PC-3 (cell line): Measurements from ENCODE around the gene NRCAM. TPM values are rescaled to one million over a fixed set of nuclear protein-coding genes. Genes with fewer than 3 reads are reported as not detected.

Source experiments
- ATAC-seq: fragments of 200-7000 bp; cut with Tn5 transposase; 2 replicates; pipeline ENCODE4 v1.9.1; 2020; ENCODE audit warnings: mild to moderate bottlenecking, moderate library complexity
- BruUV-seq: library from RNA; stranded (reverse); fragments of 400-500 nt; replicated peaks from 2 replicates; lab custom pipeline; 2021; lab: Mats Ljungman, UMichigan
- CTCF ChIA-PET: fragments of 300-600 bp; sonication (Branson Sonifier 250); formaldehyde crosslinking; loops from one replicate; lab custom pipeline; 2022; ENCODE audit warnings: antibody characterized with exemption; lab: Charles Lee
- POLR2A ChIA-PET: fragments of 300-600 bp; sonication (Branson Sonifier 250); formaldehyde crosslinking; loops from one replicate; lab custom pipeline; 2022; ENCODE audit warnings: antibody characterized with exemption; ENCODE audit not compliant: unreplicated experiment; lab: Charles Lee
- DNase-seq: peaks from one replicate; pipeline ENCODE4 v3.0.0-alpha.2; 2015
- H2AFZ ChIP-seq: fragments of 300-600 bp; sonication (generic); 2 replicates; pipeline ENCODE4 v1.6.0; 2016; ENCODE audit warnings: antibody characterized with exemption, low read length
- H3F3A ChIP-seq: fragments of 300-600 bp; sonication (generic); one replicate; pipeline ENCODE4 v1.6.0; 2017; ENCODE audit warnings: antibody characterized with exemption, low read length, control low read depth, mild to moderate bottlenecking; ENCODE audit not compliant: unreplicated experiment
- H3K27ac ChIP-seq: fragments of 300-600 bp; sonication (generic); 2 replicates; pipeline ENCODE4 v1.5.1; 2016; ENCODE audit warnings: mild to moderate bottlenecking, low read length
- H3K27me3 ChIP-seq: fragments of 300-600 bp; sonication (generic); 2 replicates; pipeline ENCODE4 v1.6.1; 2016; ENCODE audit warnings: low read length, mixed read lengths
- H3K36me3 ChIP-seq: fragments of 300-600 bp; sonication (generic); 2 replicates; pipeline ENCODE4 v1.6.1; 2016; ENCODE audit warnings: low read depth, mixed run types, low read length, mixed read lengths
- H3K4me1 ChIP-seq: fragments of 300-600 bp; sonication (generic); 2 replicates; pipeline ENCODE4 v1.5.1; 2016; ENCODE audit warnings: low read length; ENCODE audit not compliant: insufficient read depth
- H3K4me2 ChIP-seq: fragments of 300-600 bp; sonication (generic); 2 replicates; pipeline ENCODE4 v1.6.0; 2016; ENCODE audit warnings: low read length
- H3K4me3 ChIP-seq: fragments of 300-600 bp; sonication (generic); 2 replicates; pipeline ENCODE4 v1.5.1; 2016; ENCODE audit warnings: mild to moderate bottlenecking, low read length, mixed read lengths
- H3K79me2 ChIP-seq: fragments of 300-600 bp; sonication (generic); 2 replicates; pipeline ENCODE4 v1.6.1; 2017; ENCODE audit warnings: low read length, mixed read lengths
- H3K9ac ChIP-seq: fragments of 300-600 bp; sonication (generic); 2 replicates; pipeline ENCODE4 v1.6.0; 2016; ENCODE audit warnings: mild to moderate bottlenecking, low read length
- H3K9me2 ChIP-seq: fragments of 300-600 bp; sonication (generic); replicated peaks from 2 replicates; pipeline ENCODE4 v1.6.1; 2016; ENCODE audit warnings: mixed run types, low read length, mixed read lengths
- H3K9me3 ChIP-seq: fragments of 300-600 bp; sonication (generic); 2 replicates; pipeline ENCODE4 v1.6.1; 2016; ENCODE audit warnings: low read length, mixed read lengths
- H4K20me1 ChIP-seq: fragments of 300-600 bp; sonication (generic); 2 replicates; pipeline ENCODE4 v1.6.1; 2016; ENCODE audit warnings: low read length, mixed read lengths
- CTCF ChIP-seq: fragments of 300-600 bp; sonication (generic); conservative IDR thresholded peaks from 2 replicates; pipeline ENCODE4 v1.5.1; 2017; ENCODE audit warnings: antibody characterized with exemption, low read depth, mild to moderate bottlenecking, low read length
- EZH2 ChIP-seq: fragments of 300-600 bp; sonication (generic); IDR thresholded peaks from one replicate; pipeline ENCODE4 v1.6.1; 2017; ENCODE audit warnings: antibody characterized with exemption, mild to moderate bottlenecking, low read length; ENCODE audit not compliant: unreplicated experiment
- EZH2phosphoT487 ChIP-seq: fragments of 300-600 bp; sonication (generic); IDR thresholded peaks from 2 replicates; pipeline ENCODE4 v1.6.1; 2018; ENCODE audit warnings: mild to moderate bottlenecking, antibody characterized with exemption, low read length, borderline replicate concordance
- intact Hi-C: fragments of 100-400 bp; cut with micrococcal nuclease; formaldehyde crosslinking; loops from 2 replicates; pipeline ENCODE4 v1.9.0; 2023
- total RNA-seq: library from RNA; depleted of rRNA; stranded (reverse); fragments of >200 nt; gene quantifications from 2 replicates; pipeline ENCODE4 v1.2.3, GENCODE V29; 2014

NRCAM gene
- total RNA-seq, 1 experiment from 2014 or later = not detected

GRCh38 chr7:108142675-108143259, 313.5 kb downstream of the NRCAM start:
- TF ChIP-seq EZH2 (no peak), CTCF (no peak), EZH2phosphoT487 (no peak)
- no peaks in the 10 kb centered on the region for H3F3A ChIP-seq
- H3K9me2 ChIP-seq = no peaks in the 10 kb centered on the region
- no peaks in the 10 kb centered on the region for H3K79me2 ChIP-seq
- intact Hi-C loops = no loop called here
- ATAC-seq (no peak), DNase-seq (no peak)
- H4K20me1 ChIP-seq = no peaks in the 10 kb centered on the region
- CTCF ChIA-PET = interaction anchor here (0.5 kb wide), 1 partner anchor 44 kb away, joined by 3 read pairs; no protein-coding TSS in a partner anchor
- no peak overlapping the region for H2AFZ ChIP-seq
- no peaks in the 10 kb centered on the region for H3K9me3 ChIP-seq
- no peaks in the 10 kb centered on the region for H3K36me3 ChIP-seq
- POLR2A ChIA-PET = no interaction called here
- no peak overlapping the region for H3K4me3 ChIP-seq
- no peaks in the 10 kb centered on the region for H3K27me3 ChIP-seq
- no peak overlapping the region for H3K4me2 ChIP-seq
- H3K4me1 ChIP-seq = no peaks in the 10 kb centered on the region
- H3K9ac ChIP-seq = no peak overlapping the region
- BruUV-seq = no TSS peak
- H3K27ac ChIP-seq = no peak overlapping the region

- Histone ChIP-seq H3K9ac (no peak overlapping the region), H3K79me2 (no peaks in the 10 kb centered on the region), H3K27ac (no peak overlapping the region), H3K4me1 (no peaks in the 10 kb centered on the region), H3K36me3 (no peaks in the 10 kb centered on the region), H3K27me3 (no peaks in the 10 kb centered on the region), H4K20me1 (no peaks in the 10 kb centered on the region), H3K9me2 (no peaks in the 10 kb centered on the region), H3K9me3 (no peaks in the 10 kb centered on the region), H3K4me3 (no peak overlapping the region), H3K4me2 (no peak overlapping the region), H2AFZ (no peak overlapping the region), H3F3A (no peaks in the 10 kb centered on the region)
- CTCF ChIA-PET = interaction anchor here (0.5 kb wide), 1 partner anchor 43 kb away, joined by 3 read pairs; no protein-coding TSS in a partner anchor
- DNase-seq = no peak
- no peak for ATAC-seq
- POLR2A ChIA-PET = no interaction called here
- intact Hi-C loops = no loop called here
- TF ChIP-seq EZH2phosphoT487 = no peak
- TF ChIP-seq EZH2 = no peak
- TF ChIP-seq CTCF = no peak
- no TSS peak for BruUV-seq
Observed at GRCh38 chr7:108142180-108142579, 314.1 kb downstream of the NRCAM start.

- no peaks in the 10 kb centered on the region for H3K36me3 ChIP-seq
- no peak overlapping the region for H3K9ac ChIP-seq
- H3K4me3 ChIP-seq = no peak overlapping the region
- ATAC-seq (no peak), DNase-seq (no peak)
- H3K9me2 ChIP-seq = no peaks in the 10 kb centered on the region
- intact Hi-C loops = no loop called here
- ChIA-PET POLR2A (no interaction called here), CTCF (interaction anchor here (0.6 kb wide), 2 partner anchors 79 to 266 kb away, joined by 3 read pairs; no protein-coding TSS in a partner anchor)
- no peaks in the 10 kb centered on the region for H4K20me1 ChIP-seq
- TF ChIP-seq EZH2phosphoT487 (no peak), CTCF (no peak), EZH2 (no peak)
- H3K4me1 ChIP-seq = no peaks in the 10 kb centered on the region
- BruUV-seq = no TSS peak
- H3K27me3 ChIP-seq = no peaks in the 10 kb centered on the region
- H3K79me2 ChIP-seq = no peaks in the 10 kb centered on the region
- H3K4me2 ChIP-seq = no peak overlapping the region
- H3K27ac ChIP-seq = no peak overlapping the region
- no peaks in the 10 kb centered on the region for H3F3A ChIP-seq
- no peaks in the 10 kb centered on the region for H3K9me3 ChIP-seq
- no peak overlapping the region for H2AFZ ChIP-seq
Observed at GRCh38 chr7:108140671-108141070, 315.6 kb downstream of the NRCAM start.
